Measurements from ENCODE around the gene TNFRSF1A. TPM values are rescaled to one million over a fixed set of nuclear protein-coding genes. Genes with fewer than 3 reads are reported as not detected.

Gene TNFRSF1A
- total RNA-seq, 3 donors from 2014 or later (not counting 1 experiment from before 2014, with no cell fraction given): 75.7 to 116 (median 87.3) TPM

- Histone ChIP-seq H3K4me1 (ENCODE audit: control insufficient read depth, insufficient read depth, low read length) (peaks cover 91% of the 10 kb centered on the region), H3K27ac (ENCODE audit: low read length) (peak overlapping the region; percentile 79), H3K4me3 (ENCODE audit: low read length) (peak overlapping the region; percentile 94), H3K9me3 (ENCODE audit: control insufficient read depth, insufficient read depth, low read length) (no peaks in the 10 kb centered on the region), H3K36me3 (ENCODE audit: control insufficient read depth, insufficient read depth, low read length) (peaks cover 45% of the 10 kb centered on the region), H3K27me3 (ENCODE audit: control insufficient read depth, insufficient read depth, low read length) (no peaks in the 10 kb centered on the region)
- peaks cover 11 to 44% of the 10 kb centered on the region in 2 donors for H3K4me1 Mint-ChIP-seq
- no peak overlapping the region for H3K4me3 Mint-ChIP-seq
- H3K36me3 Mint-ChIP-seq: peaks cover 16% of the 10 kb centered on the region
- DNase-seq (no peak), ATAC-seq (no peak)
- 67% methylated on average over 8 of the region's 13 CpGs for WGBS (ENCODE audit: insufficient coverage)
- intact Hi-C loops (cut with micrococcal nuclease): loop anchor here (1.0 to 5.0 kb wide), 2 partner anchors 12 to 272 kb away; partner anchors contain the start of gene CHD4
- H3K27ac Mint-ChIP-seq: no peak overlapping the region
- TF ChIP-seq CTCF (IDR thresholded peaks at IDR 0.05): no peak
- no peaks in the 10 kb centered on the region for H3K9me3 Mint-ChIP-seq
- H3K27me3 Mint-ChIP-seq (ENCODE audit: low read depth in 2 of 2): no peaks in the 10 kb centered on the region
These were observed 6.9 kb downstream of the TNFRSF1A start for GRCh38 chr12:6334940-6335450.

GRCh38 chr12:6334359-6334758, 7.5 kb downstream of the TNFRSF1A start:
- Mint-ChIP-seq H3K9me3 (no peaks in the 10 kb centered on the region), H3K4me1 (peaks cover 13 to 44% of the 10 kb centered on the region in 2 donors), H3K4me3 (peak overlapping the region; percentile 89), H3K27me3 (ENCODE audit: low read depth in 2 of 2) (no peaks in the 10 kb centered on the region), H3K36me3 (peaks cover 16% of the 10 kb centered on the region), H3K27ac (no peak overlapping the region)
- 63% methylated on average over 5 of the region's 5 CpGs for WGBS (ENCODE audit: insufficient coverage)
- peak overlapping the region; percentile 79 for H3K27ac ChIP-seq (ENCODE audit: low read length)
- no peak for DNase-seq
- no peaks in the 10 kb centered on the region for H3K9me3 ChIP-seq (ENCODE audit: control insufficient read depth, insufficient read depth, low read length)
- H3K4me3 ChIP-seq (ENCODE audit: low read length): no peak overlapping the region
- H3K4me1 ChIP-seq (ENCODE audit: control insufficient read depth, insufficient read depth, low read length): peaks cover 89% of the 10 kb centered on the region
- H3K27me3 ChIP-seq (ENCODE audit: control insufficient read depth, insufficient read depth, low read length): no peaks in the 10 kb centered on the region
- no peak for TF ChIP-seq CTCF (IDR thresholded peaks at IDR 0.05)
- intact Hi-C loops (cut with micrococcal nuclease): no loop called here
- H3K36me3 ChIP-seq (ENCODE audit: control insufficient read depth, insufficient read depth, low read length): peaks cover 50% of the 10 kb centered on the region
- no peak for ATAC-seq

- no peaks in the 10 kb centered on the region for H3K9me3 Mint-ChIP-seq
- no peaks in the 10 kb centered on the region for H3K27me3 ChIP-seq (ENCODE audit: control insufficient read depth, insufficient read depth, low read length)
- H3K4me3 ChIP-seq (ENCODE audit: low read length): no peak overlapping the region
- 53% methylated on average over 9 of the region's 9 CpGs for WGBS (ENCODE audit: insufficient coverage)
- no peaks in the 10 kb centered on the region for H3K27me3 Mint-ChIP-seq (ENCODE audit: low read depth in 2 of 2)
- ATAC-seq: no peak
- H3K4me1 ChIP-seq (ENCODE audit: control insufficient read depth, insufficient read depth, low read length): peaks cover 81% of the 10 kb centered on the region
- no peak overlapping the region for H3K27ac Mint-ChIP-seq
- H3K36me3 Mint-ChIP-seq: peaks cover 16% of the 10 kb centered on the region
- peaks cover 13 to 44% of the 10 kb centered on the region in 2 donors for H3K4me1 Mint-ChIP-seq
- peak overlapping the region; percentile 89 for H3K4me3 Mint-ChIP-seq
- intact Hi-C loops (cut with micrococcal nuclease): no loop called here
- H3K27ac ChIP-seq (ENCODE audit: low read length): peak overlapping the region; percentile 79
- TF ChIP-seq CTCF (IDR thresholded peaks at IDR 0.05): no peak
- H3K9me3 ChIP-seq (ENCODE audit: control insufficient read depth, insufficient read depth, low read length): no peaks in the 10 kb centered on the region
- DNase-seq: peak in 1 of 2 donors; percentile 46
- H3K36me3 ChIP-seq (ENCODE audit: control insufficient read depth, insufficient read depth, low read length): peaks cover 55% of the 10 kb centered on the region
These were observed 8.3 kb downstream of the TNFRSF1A start for GRCh38 chr12:6333566-6333965.

GRCh38 chr12:6333029-6333428, 8.8 kb downstream of the TNFRSF1A start:
- H3K27me3 Mint-ChIP-seq (ENCODE audit: low read depth in 2 of 2): no peaks in the 10 kb centered on the region
- peak overlapping the region; percentile 89 for H3K4me3 Mint-ChIP-seq
- ATAC-seq (no peak), DNase-seq (peak in 1 of 2 donors; percentile 51)
- Histone ChIP-seq H3K27me3 (ENCODE audit: control insufficient read depth, insufficient read depth, low read length) (no peaks in the 10 kb centered on the region), H3K4me3 (ENCODE audit: low read length) (no peak overlapping the region), H3K4me1 (ENCODE audit: control insufficient read depth, insufficient read depth, low read length) (peaks cover 76% of the 10 kb centered on the region), H3K9me3 (ENCODE audit: control insufficient read depth, insufficient read depth, low read length) (no peaks in the 10 kb centered on the region), H3K27ac (ENCODE audit: low read length) (peak overlapping the region; percentile 79), H3K36me3 (ENCODE audit: control insufficient read depth, insufficient read depth, low read length) (peaks cover 60% of the 10 kb centered on the region)
- H3K4me1 Mint-ChIP-seq: peaks cover 13 to 44% of the 10 kb centered on the region in 2 donors
- WGBS (ENCODE audit: insufficient coverage): 45% methylated on average over 9 of the region's 9 CpGs
- TF ChIP-seq CTCF (IDR thresholded peaks at IDR 0.05): no peak
- H3K27ac Mint-ChIP-seq: no peak overlapping the region
- H3K36me3 Mint-ChIP-seq: peaks cover 16% of the 10 kb centered on the region
- no peaks in the 10 kb centered on the region for H3K9me3 Mint-ChIP-seq
- intact Hi-C loops (cut with micrococcal nuclease): no loop called here

Data from natural killer cell (primary cell).